ENCODE results near the gene KLHDC3. TPM values are rescaled to one million over a fixed set of nuclear protein-coding genes. Genes with fewer than 3 reads are reported as not detected.

KLHDC3 gene
- total and polyA plus RNA-seq, 9 of the 15 experiments (the other 6 are each of a cell fraction or from before 2014, with no cell fraction given) = 4.5 to 171 (median 107) TPM

DNA sequence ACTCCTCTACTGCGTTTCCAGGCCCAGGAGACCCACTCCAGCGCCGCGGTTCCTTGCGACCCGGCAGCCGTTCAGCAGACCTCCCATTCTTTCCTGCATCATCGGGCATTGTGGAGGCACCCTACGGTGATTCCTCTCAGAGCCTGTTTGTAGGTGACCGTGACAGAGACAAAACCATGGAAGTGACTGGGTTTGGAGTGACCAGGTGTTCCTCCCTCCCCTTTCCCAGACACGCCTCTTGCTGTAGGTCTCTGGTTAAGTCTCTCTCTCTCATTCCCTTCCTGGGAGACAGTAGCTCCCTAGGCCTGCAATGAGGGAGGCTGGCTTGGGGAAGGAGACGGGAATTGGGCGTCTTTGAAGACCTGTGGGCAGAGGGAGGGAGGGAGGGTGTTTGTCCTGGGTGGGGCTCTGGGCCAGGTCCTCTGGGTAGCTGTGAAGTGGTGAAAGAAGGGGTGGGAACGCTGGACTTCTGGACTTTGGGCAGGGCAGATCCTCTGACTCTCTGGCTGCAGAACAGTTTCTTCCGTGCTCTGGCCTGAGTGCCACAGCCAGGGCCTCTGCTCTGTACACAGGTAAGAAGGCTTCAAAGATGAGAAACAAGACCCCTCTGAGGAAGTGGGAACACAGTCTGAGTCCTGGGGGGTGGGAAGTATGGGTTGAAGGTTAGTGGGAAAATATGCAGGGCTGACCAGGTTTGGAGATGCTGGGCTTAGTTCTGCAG lies 46.1 kb downstream of the KLHDC3 start (continued):
- TF ChIP-seq HDGF (IDR thresholded peaks at IDR 0.05) = peak; percentile 78; the same call in 1 of the 2 replicates
- TF ChIP-seq TEAD1 (CRISPR knock-in tag; IDR thresholded peaks at IDR 0.05) = no peak
- TF ChIP-seq ZFX (CRISPR knock-in tag; IDR thresholded peaks at IDR 0.05) = peak; percentile 48
- TF ChIP-seq HDAC2 (IDR thresholded peaks at IDR 0.05) = 0 out of 2 replicates have a peak, but pooled peaks have one; percentile 73
- peak; percentile 65 for TF ChIP-seq SAP30 (IDR thresholded peaks at IDR 0.05; ENCODE audit: borderline replicate concordance, insufficient read depth, low read depth, low read length, poor library complexity, severe bottlenecking)
- peak; percentile 75 for TF ChIP-seq BRD9 (IDR thresholded peaks at IDR 0.05; ENCODE audit: low read depth, partially characterized antibody)
- TF ChIP-seq RBM17 (IDR thresholded peaks at IDR 0.05; ENCODE audit: borderline replicate concordance, low read depth, low read length) = no peak
- TF ChIP-seq, protein P1, sequence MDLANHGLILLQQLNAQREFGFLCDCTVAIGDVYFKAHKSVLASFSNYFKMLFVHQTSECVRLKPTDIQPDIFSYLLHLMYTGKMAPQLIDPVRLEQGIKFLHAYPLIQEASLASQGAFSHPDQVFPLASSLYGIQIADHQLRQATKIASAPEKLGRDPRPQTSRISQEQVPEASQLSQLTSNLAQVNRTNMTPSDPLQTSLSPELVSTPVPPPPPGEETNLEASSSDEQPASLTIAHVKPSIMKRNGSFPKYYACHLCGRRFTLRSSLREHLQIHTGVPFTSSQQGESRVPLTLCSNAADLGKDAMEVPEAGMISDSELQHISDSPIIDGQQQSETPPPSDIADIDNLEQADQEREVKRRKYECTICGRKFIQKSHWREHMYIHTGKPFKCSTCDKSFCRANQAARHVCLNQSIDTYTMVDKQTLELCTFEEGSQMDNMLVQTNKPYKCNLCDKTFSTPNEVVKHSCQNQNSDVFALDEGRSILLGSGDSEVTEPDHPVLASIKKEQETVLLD (IDR thresholded peaks at IDR 0.05) = no peak
- no peak for TF ChIP-seq ZNF41 (CRISPR knock-in tag; conservative IDR thresholded peaks at IDR 0.05)
- TF ChIP-seq SUPT5H (IDR thresholded peaks at IDR 0.05) = peak; percentile 8; the same call in 1 of the 2 replicates
- TF ChIP-seq, protein P2, sequence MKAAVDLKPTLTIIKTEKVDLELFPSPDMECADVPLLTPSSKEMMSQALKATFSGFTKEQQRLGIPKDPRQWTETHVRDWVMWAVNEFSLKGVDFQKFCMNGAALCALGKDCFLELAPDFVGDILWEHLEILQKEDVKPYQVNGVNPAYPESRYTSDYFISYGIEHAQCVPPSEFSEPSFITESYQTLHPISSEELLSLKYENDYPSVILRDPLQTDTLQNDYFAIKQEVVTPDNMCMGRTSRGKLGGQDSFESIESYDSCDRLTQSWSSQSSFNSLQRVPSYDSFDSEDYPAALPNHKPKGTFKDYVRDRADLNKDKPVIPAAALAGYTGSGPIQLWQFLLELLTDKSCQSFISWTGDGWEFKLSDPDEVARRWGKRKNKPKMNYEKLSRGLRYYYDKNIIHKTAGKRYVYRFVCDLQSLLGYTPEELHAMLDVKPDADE (conservative IDR thresholded peaks at IDR 0.05; ENCODE audit: control insufficient read depth, low read depth, low read length) = peak; percentile 16; the same call in 1 of the 2 replicates
- TF ChIP-seq FOSL1 (tag; conservative IDR thresholded peaks at IDR 0.05) = peak; percentile 67
- TF ChIP-seq, protein P3, sequence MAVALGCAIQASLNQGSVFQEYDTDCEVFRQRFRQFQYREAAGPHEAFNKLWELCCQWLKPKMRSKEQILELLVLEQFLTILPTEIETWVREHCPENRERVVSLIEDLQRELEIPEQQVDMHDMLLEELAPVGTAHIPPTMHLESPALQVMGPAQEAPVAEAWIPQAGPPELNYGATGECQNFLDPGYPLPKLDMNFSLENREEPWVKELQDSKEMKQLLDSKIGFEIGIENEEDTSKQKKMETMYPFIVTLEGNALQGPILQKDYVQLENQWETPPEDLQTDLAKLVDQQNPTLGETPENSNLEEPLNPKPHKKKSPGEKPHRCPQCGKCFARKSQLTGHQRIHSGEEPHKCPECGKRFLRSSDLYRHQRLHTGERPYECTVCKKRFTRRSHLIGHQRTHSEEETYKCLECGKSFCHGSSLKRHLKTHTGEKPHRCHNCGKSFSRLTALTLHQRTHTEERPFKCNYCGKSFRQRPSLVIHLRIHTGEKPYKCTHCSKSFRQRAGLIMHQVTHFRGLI (CRISPR knock-in tag; IDR thresholded peaks at IDR 0.05) = no peak
- TF ChIP-seq NKRF (IDR thresholded peaks at IDR 0.05; ENCODE audit: borderline replicate concordance) = peak; percentile 91; the same call in 1 of the 2 replicates
- TF ChIP-seq THRAP3 (IDR thresholded peaks at IDR 0.05; ENCODE audit: borderline replicate concordance) = no peak
- 0 out of 2 replicates have a peak, but pooled peaks have one; percentile 22 for TF ChIP-seq NFRKB (IDR thresholded peaks at IDR 0.05; ENCODE audit: low read depth)
- peak; percentile 54; the same call in 1 of the 2 replicates for TF ChIP-seq SMARCA4 (IDR thresholded peaks at IDR 0.05)
- TF ChIP-seq NEUROD1 (IDR thresholded peaks at IDR 0.05; ENCODE audit: borderline replicate concordance, low read depth, low read length, partially characterized antibody) = peak; percentile 10
- 0 out of 4 replicates have a peak, but pooled peaks of 1 of the 2 experiments have one; percentile 81 for TF ChIP-seq HDAC1 (IDR thresholded peaks at IDR 0.05)
